H7 (cell line): ENCODE data around the gene ZNF292. TPM values are rescaled to one million over a fixed set of nuclear protein-coding genes. Genes with fewer than 3 reads are reported as not detected.
"Not testable (repeated sequence)": the region's sequence is repeated elsewhere in the genome, so short reads cannot be mapped to it uniquely, and the experiment has no call there.

Experiments used
- DNase-seq: peaks from one replicate; pipeline ENCODE4 v3.0.0; 2012
- H3K27me3 ChIP-seq: 2 replicates; pipeline ENCODE4 v1.6.0; 2011; ENCODE audit warnings: mild to moderate bottlenecking, low read length; ENCODE audit not compliant: control insufficient read depth, insufficient read depth
- H3K36me3 ChIP-seq: replicated peaks from 2 replicates; pipeline ENCODE4 v1.5.1; 2011; ENCODE audit warnings: low read length; ENCODE audit not compliant: control insufficient read depth, insufficient read depth
- H3K4me3 ChIP-seq: 2 replicates; pipeline ENCODE4 v1.5.1; 2011; ENCODE audit warnings: low read depth, mild to moderate bottlenecking, control low read depth, low read length, moderate library complexity; ENCODE audit not compliant: insufficient read depth
- total RNA-seq: library from RNA; depleted of rRNA; stranded (reverse); fragments of >200 nt; shearing (Covaris generic); gene quantifications from 2 replicates; pipeline ENCODE4 v1.2.3, GENCODE V29; 2014

The ZNF292 gene
- total RNA-seq, 1 experiment from 2014 or later: 7.6 TPM

- DNase-seq: no peak
Observed at GRCh38 chr6:87151471-87151780, 3.9 kb upstream of the ZNF292 start.

GRCh38 chr6:87151781-87152525 is 3.4 kb upstream of the ZNF292 start:
- Histone ChIP-seq H3K27me3 (peaks cover 19% of the 10 kb centered on the region), H3K4me3 (peak overlapping the region; percentile 61), H3K36me3 (no peaks in the 10 kb centered on the region)
- DNase-seq: peak; percentile 76

More at GRCh38 chr6:87151471-87151780, 3.9 kb upstream of the ZNF292 start:
- peak overlapping the region; percentile 61 for H3K4me3 ChIP-seq
- peaks cover 19% of the 10 kb centered on the region for H3K27me3 ChIP-seq
- no peaks in the 10 kb centered on the region for H3K36me3 ChIP-seq

- DNase-seq: no peak
- Histone ChIP-seq H3K27me3 (peaks cover 19% of the 10 kb centered on the region), H3K4me3 (peak overlapping the region; percentile 61), H3K36me3 (no peaks in the 10 kb centered on the region)
Observed at GRCh38 chr6:87152526-87152955, 2.8 kb upstream of the ZNF292 start.

GRCh38 chr6:87154641-87154992 is 748 bp upstream of the ZNF292 start:
- H3K27me3 ChIP-seq: peaks cover 19% of the 10 kb centered on the region
- no peaks in the 10 kb centered on the region for H3K36me3 ChIP-seq
- DNase-seq: no peak
- peak overlapping the region; percentile 90 for H3K4me3 ChIP-seq

- H3K4me3 ChIP-seq: peak overlapping the region; percentile 90
- peaks cover 19% of the 10 kb centered on the region for H3K27me3 ChIP-seq
- DNase-seq: peak; percentile 73
- no peaks in the 10 kb centered on the region for H3K36me3 ChIP-seq
Observed at GRCh38 chr6:87155842-87156815, 764 bp downstream of the ZNF292 start.

- H3K27me3 ChIP-seq: peaks cover 11% of the 10 kb centered on the region
- H3K4me3 ChIP-seq, H3K36me3 ChIP-seq, DNase-seq: not testable (repeated sequence)
Observed at GRCh38 chr6:87157596-87157995, 2.2 kb downstream of the ZNF292 start.

GRCh38 chr6:87161299-87161698 is 5.9 kb downstream of the ZNF292 start:
- no peaks in the 10 kb centered on the region for H3K27me3 ChIP-seq
- DNase-seq: no peak

GRCh38 chr6:87164004-87164403 is 8.6 kb downstream of the ZNF292 start:
- H3K4me3 ChIP-seq: no peak overlapping the region
- DNase-seq: no peak
- H3K36me3 ChIP-seq: no peaks in the 10 kb centered on the region
- no peaks in the 10 kb centered on the region for H3K27me3 ChIP-seq

More at GRCh38 chr6:87161299-87161698, 5.9 kb downstream of the ZNF292 start:
- no peak overlapping the region for H3K4me3 ChIP-seq
- H3K36me3 ChIP-seq: no peaks in the 10 kb centered on the region

- H3K36me3 ChIP-seq: no peaks in the 10 kb centered on the region
- H3K27me3 ChIP-seq: no peaks in the 10 kb centered on the region
- no peak for DNase-seq
- H3K4me3 ChIP-seq: no peak overlapping the region
Observed at GRCh38 chr6:87164506-87164905, 9.1 kb downstream of the ZNF292 start.

GRCh38 chr6:87165185-87165584 is 9.8 kb downstream of the ZNF292 start:
- no peak overlapping the region for H3K4me3 ChIP-seq
- H3K36me3 ChIP-seq: no peaks in the 10 kb centered on the region
- no peaks in the 10 kb centered on the region for H3K27me3 ChIP-seq
- DNase-seq: no peak

GRCh38 chr6:87171938-87172633 is 16.7 kb downstream of the ZNF292 start:
- Histone ChIP-seq H3K36me3 (no peaks in the 10 kb centered on the region), H3K4me3 (no peak overlapping the region), H3K27me3 (no peaks in the 10 kb centered on the region)
- DNase-seq: peak; percentile 14

- Histone ChIP-seq H3K4me3 (no peak overlapping the region), H3K27me3 (no peaks in the 10 kb centered on the region), H3K36me3 (no peaks in the 10 kb centered on the region)
- DNase-seq: no peak
Observed at GRCh38 chr6:87174078-87174579, 18.8 kb downstream of the ZNF292 start.

GRCh38 chr6:87176493-87176892 is 21.1 kb downstream of the ZNF292 start:
- Histone ChIP-seq H3K4me3 (no peak overlapping the region), H3K27me3 (no peaks in the 10 kb centered on the region), H3K36me3 (no peaks in the 10 kb centered on the region)
- no peak for DNase-seq

- Histone ChIP-seq H3K4me3 (no peak overlapping the region), H3K36me3 (no peaks in the 10 kb centered on the region)
- no peak for DNase-seq
Observed at GRCh38 chr6:87180105-87180728, 24.9 kb downstream of the ZNF292 start.

More at GRCh38 chr6:87180105-87180728, 24.9 kb downstream of the ZNF292 start:
- no peaks in the 10 kb centered on the region for H3K27me3 ChIP-seq
